Neuron (in vitro differentiated cells): ENCODE results near the gene NFYA.
"Not testable (repeated sequence)": the region's sequence is repeated elsewhere in the genome, so short reads cannot be mapped to it uniquely, and the experiment has no call there.

Experiments
- H2AFZ ChIP-seq: one replicate; pipeline ENCODE4 v1.6.1; 2013; ENCODE audit warnings: low read depth, mild to moderate bottlenecking, inconsistent platforms, low read length, moderate library complexity
- H3K27me3 ChIP-seq: one replicate; pipeline ENCODE4 v1.6.1; 2013; ENCODE audit warnings: low read length; ENCODE audit not compliant: insufficient read depth
- H3K36me3 ChIP-seq: one replicate; pipeline ENCODE4 v1.6.1; 2013; ENCODE audit warnings: low read length; ENCODE audit not compliant: insufficient read depth
- H3K4me1 ChIP-seq: one replicate; pipeline ENCODE4 v1.6.1; 2013; ENCODE audit warnings: low read length; ENCODE audit not compliant: insufficient read depth
- H3K4me3 ChIP-seq: 2 replicates; pipeline ENCODE4 v1.5.1; 2013; ENCODE audit warnings: mild to moderate bottlenecking, low read length, moderate library complexity
- H3K9me3 ChIP-seq: one replicate; pipeline ENCODE4 v1.6.1; 2013; ENCODE audit warnings: low read length

NFYA gene

DNA sequence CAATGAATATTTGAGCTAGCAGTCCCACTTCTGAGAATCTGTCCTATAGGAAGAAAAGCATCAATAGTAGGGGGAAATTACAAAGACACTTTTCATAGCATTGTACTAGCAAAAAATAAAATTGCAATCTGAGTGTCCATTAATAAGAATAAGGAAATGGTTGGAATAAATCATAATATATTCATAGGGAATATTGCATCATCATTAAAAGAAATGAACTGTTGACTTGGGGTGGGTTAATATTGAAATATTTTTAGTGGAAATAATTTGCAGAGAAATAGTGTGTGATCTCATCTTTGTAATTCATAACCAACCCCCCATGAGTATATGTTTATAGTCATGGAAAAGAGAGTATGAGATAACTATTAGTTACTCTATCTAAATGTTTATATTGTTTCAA lies 12.4 kb downstream of the NFYA start:
- no peaks in the 10 kb centered on the region for H3K27me3 ChIP-seq
- no peak overlapping the region for H3K4me3 ChIP-seq
- H3K4me1 ChIP-seq, result no peaks in the 10 kb centered on the region
- no peaks in the 10 kb centered on the region for H3K9me3 ChIP-seq
- peaks cover 54% of the 10 kb centered on the region for H3K36me3 ChIP-seq
- H2AFZ ChIP-seq, result no peak overlapping the region

DNA sequence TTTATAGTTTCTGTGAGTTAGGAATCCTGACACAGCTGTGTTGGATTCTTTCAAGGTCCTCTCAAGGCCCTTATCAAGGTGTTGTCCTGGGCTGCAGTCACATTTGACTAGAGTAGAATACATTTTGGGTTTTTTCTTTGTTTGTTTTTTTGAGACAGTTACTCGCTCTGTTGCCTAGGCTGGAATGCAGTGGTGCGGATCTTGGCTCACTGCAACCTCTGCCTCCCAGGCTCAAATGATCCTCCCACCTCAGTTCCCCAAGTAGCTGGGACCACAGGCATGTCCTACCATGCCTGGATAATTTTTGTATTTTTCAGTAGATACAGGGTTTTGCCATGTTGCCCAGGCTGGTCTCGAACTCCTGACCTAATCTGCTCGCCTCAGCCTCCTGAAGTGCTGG lies 15.7 kb downstream of the NFYA start:
- Histone ChIP-seq H3K27me3 (no peaks in the 10 kb centered on the region), H2AFZ (no peak overlapping the region), H3K9me3 (no peaks in the 10 kb centered on the region), H3K4me3 (no peak overlapping the region), H3K4me1 (no peaks in the 10 kb centered on the region), H3K36me3 (peaks cover 75% of the 10 kb centered on the region)

DNA sequence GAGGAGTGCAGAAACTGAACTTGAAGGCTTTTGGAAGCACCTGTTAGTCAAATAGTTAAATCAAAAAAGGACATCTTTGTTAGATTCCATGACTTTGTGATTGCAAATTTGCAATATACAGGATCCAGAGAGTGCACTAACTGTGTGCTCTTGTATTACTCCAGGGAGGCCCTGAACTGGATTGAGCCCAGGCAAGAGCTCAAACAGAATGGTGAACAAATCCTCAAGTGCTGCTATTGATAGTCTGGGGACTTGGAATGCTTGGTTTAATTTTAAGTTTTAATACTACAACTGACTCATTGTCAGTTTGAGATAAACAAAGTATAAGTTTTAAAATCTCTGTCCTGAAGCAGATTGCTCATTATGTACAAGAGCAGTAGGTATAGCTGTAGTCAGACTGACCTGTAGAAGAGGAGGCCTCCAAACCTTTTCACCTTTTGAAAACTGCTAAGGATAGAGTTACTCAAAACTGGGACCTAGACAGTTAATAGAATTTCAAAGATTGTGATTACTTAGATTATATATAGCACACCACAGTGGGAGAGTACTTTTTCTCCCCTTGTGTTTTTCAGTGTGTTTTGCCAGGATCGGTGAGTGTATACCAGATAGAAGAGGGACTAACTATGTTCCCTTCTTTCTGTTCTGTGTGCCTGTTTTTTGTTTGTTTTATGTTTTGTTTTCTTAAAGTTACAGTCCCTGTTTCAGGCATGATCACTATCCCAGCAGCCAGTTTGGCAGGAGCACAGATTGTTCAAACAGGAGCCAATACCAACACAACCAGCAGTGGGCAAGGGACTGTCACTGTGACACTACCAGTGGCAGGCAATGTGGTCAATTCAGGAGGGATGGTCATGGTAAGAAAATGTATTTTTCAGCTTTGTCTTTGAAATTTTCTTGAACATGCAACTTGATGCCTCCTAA lies 18.3 kb downstream of the NFYA start:
- no peak overlapping the region for H2AFZ ChIP-seq
- no peaks in the 10 kb centered on the region for H3K27me3 ChIP-seq
- H3K4me1 ChIP-seq, result no peaks in the 10 kb centered on the region
- no peaks in the 10 kb centered on the region for H3K9me3 ChIP-seq
- no peak overlapping the region for H3K4me3 ChIP-seq
- H3K36me3 ChIP-seq, result peaks cover 80% of the 10 kb centered on the region

DNA sequence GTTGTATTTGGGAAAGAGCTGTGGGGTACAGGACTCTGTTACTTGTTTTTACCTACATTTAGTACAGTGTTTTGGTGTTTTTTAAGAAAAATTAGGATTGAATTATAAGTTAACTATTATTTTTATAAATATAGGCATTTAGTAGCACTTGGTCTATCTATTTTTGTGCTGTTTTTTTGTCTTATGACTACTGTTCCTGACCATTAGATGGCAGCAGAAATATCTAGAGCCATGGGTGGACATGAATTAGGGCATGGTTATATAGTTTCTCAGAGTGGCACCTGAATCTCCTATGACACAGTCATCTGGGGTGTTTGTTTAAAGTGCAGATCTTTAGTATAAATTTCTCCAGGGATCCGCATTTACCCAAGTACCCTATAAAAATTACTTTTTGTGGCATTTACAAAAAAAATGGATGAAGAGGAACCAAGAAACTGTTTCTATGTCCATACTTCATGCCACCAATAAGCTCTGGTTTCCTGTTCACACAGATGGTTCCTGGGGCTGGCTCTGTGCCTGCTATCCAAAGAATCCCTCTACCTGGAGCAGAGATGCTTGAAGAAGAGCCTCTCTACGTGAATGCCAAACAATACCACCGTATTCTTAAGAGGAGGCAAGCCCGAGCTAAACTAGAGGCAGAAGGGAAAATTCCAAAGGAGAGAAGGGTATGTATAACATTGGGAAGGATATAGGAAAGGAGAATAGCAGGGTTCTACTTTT lies 19.8 kb downstream of the NFYA start:
- no peak overlapping the region for H3K4me3 ChIP-seq
- peaks cover 83% of the 10 kb centered on the region for H3K36me3 ChIP-seq
- no peak overlapping the region for H2AFZ ChIP-seq
- no peaks in the 10 kb centered on the region for H3K4me1 ChIP-seq
- H3K27me3 ChIP-seq, result no peaks in the 10 kb centered on the region
- no peaks in the 10 kb centered on the region for H3K9me3 ChIP-seq

DNA sequence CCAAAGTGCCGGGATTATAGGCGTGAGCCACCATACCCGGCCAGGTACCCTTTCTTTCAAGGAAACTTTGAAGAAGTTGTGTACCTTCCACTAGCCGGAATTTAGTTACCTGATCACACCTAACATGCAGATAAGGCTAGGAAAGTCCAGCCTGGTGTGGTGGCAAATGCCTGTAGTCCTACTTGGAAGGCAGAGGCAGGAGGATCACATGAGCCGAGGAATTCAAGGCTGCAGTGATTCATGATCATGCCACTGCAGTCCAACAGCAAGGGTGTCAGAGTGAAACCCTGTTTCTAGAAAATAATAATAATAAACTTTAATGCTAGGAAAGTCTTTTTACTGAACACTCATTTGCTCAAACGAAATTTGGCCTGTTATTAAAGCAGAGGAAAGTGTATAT lies 21.0 kb downstream of the NFYA start:
- no peaks in the 10 kb centered on the region for H3K9me3 ChIP-seq
- peaks cover 90% of the 10 kb centered on the region for H3K36me3 ChIP-seq
- H3K27me3 ChIP-seq, result no peaks in the 10 kb centered on the region
- H3K4me3 ChIP-seq, result no peak overlapping the region
- no peak overlapping the region for H2AFZ ChIP-seq
- H3K4me1 ChIP-seq, result no peaks in the 10 kb centered on the region

DNA sequence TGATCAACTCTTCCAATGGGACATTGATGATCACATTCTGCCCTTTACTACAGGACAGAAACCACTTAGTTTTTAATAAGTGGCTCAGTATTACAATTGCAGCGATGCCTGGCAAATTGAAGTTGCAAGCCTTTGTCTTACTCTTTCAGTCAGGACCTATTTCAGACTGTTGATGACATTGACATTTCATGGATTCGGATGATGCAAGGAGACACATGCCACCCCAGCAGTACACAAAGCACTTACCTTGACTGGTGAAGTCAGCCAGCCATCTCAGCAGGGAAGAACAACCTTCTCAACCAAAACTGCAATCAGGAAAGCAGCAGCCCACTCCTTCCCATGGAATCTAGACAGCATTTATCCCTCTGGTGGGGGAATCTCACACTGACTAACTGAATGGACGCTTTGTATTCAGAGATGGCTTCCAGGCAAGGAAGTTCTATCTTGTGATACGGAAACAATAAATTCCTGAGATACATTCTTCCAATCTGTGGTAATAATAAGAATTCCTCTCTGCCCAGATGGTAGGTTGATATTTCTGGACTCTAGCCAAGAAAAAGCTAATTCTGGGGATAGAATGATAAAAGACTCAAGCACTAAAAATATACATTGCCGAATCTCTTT lies 24.8 kb downstream of the NFYA start:
- Histone ChIP-seq H3K4me1 (no peaks in the 10 kb centered on the region), H3K27me3 (no peaks in the 10 kb centered on the region), H2AFZ (no peak overlapping the region), H3K9me3 (no peaks in the 10 kb centered on the region), H3K4me3 (no peak overlapping the region), H3K36me3 (peaks cover 74% of the 10 kb centered on the region)

DNA sequence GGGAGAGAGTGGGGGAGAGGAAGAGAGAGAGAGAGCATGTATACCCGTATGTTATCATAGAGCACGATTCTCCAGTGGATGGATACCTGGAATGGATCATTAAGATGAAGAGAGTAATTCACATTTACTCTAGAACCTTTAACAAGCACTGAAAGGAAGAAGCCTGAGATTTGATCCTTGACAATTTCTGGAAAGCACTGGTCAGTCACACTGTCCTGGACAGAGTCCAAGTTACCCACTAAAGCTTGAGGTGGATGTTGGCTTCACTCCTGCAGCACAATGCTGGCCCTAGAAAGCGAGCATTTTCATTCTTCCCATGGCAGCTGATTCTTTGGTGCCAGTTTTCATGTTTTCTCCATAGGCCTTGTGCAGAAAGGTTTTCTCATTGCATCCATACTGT lies 25.6 kb downstream of the NFYA start:
- H3K27me3 ChIP-seq, result no peaks in the 10 kb centered on the region
- H3K4me1 ChIP-seq, result no peaks in the 10 kb centered on the region
- no peak overlapping the region for H2AFZ ChIP-seq
- peaks cover 67% of the 10 kb centered on the region for H3K36me3 ChIP-seq
- no peak overlapping the region for H3K4me3 ChIP-seq
- no peaks in the 10 kb centered on the region for H3K9me3 ChIP-seq

DNA sequence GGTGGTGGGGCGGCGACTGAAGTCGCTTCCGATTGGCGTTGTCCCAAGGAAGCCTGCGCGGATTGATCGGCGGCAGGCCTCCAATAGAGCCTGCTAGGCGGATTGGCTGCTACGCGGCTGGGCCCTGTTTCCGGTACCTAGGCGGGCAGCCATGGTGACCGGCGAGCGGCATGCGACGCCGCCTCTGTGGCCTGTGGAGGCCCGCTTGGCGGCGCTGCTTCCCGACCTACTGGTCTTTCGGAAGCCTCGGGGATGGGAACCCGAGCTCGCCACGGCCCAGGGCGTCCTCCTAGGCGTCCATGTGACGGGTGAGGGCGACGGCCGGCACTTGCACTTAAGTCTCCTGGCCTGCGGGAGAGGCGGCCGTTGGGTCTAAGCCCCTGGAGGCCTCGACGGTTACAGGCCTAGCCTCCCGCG lies 28.1 kb downstream of the NFYA start:
- Histone ChIP-seq H3K36me3 (peaks cover 41% of the 10 kb centered on the region), H3K4me3 (no peak overlapping the region), H3K9me3 (no peaks in the 10 kb centered on the region), H2AFZ (no peak overlapping the region), H3K4me1 (no peaks in the 10 kb centered on the region), H3K27me3 (no peaks in the 10 kb centered on the region)

DNA sequence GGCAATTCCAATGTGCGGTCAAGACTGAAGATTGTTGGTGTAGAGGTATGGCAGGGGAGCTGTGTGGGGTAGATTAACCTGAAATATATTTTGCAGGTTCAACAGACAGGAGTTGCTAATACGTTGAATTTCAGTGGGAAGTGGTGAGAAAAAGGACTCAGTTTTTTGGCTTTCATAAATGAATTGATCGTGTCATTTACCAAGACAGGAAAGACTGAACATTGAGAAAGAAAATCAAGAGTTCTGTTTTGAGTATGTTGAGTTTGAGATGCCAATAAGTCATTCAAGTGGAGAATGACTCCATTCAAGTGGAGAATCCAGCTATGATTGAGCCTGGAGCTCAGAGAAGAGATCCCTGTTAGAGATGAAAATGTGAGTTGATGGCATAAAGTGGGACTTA lies 31.1 kb downstream of the NFYA start:
- H3K27me3 ChIP-seq, result no peaks in the 10 kb centered on the region
- H3K4me1 ChIP-seq, result no peaks in the 10 kb centered on the region
- no peak overlapping the region for H2AFZ ChIP-seq
- H3K9me3 ChIP-seq, result no peaks in the 10 kb centered on the region
- H3K36me3 ChIP-seq, result peaks cover 12% of the 10 kb centered on the region
- no peak overlapping the region for H3K4me3 ChIP-seq

DNA sequence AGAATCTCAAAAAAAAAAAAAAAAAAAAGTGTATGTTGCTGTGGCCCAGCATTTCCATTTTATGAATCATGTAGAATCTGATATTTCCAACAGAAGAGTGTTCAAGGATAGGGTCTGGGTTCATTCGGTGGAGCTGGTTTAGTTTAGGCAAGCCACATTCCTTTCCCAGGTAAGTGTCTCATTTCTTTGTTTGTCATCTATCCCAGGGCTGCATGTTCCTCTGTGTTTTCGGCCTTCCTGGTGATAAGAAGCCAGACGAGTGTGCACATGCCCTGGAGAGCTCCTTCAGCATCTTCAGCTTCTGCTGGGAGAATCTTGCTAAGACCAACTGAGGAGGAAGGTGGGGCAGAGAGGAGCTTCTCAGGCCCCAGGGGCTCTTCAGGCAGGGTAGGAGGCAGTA lies 38.2 kb downstream of the NFYA start:
- no peak overlapping the region for H2AFZ ChIP-seq
- no peaks in the 10 kb centered on the region for H3K4me1 ChIP-seq
- H3K36me3 ChIP-seq, result no peaks in the 10 kb centered on the region
- H3K27me3 ChIP-seq, result no peaks in the 10 kb centered on the region
- H3K9me3 ChIP-seq, result no peaks in the 10 kb centered on the region
- H3K4me3 ChIP-seq, result no peak overlapping the region

DNA sequence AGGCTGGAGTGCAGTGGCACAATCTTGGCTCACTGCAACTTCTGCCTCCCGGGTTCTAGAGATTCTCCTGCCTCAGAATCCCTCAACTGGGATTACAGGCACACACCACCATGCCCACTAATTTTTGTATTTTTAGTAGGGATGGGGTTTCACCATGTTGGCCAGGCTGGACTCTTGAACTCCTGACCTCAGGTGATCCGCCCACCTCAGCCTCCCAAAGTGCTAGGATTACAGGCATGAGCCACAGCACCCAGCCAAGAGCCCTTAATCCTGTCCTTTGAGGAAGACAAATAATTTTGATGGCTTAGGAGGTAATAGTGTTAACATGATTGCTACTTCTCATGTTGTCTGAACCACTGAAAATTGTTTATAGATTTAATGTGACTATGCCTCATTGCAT lies 42.3 kb downstream of the NFYA start:
- not testable (repeated sequence) for H3K36me3 ChIP-seq, H3K27me3 ChIP-seq, H2AFZ ChIP-seq, H3K4me3 ChIP-seq, H3K4me1 ChIP-seq, H3K9me3 ChIP-seq

DNA sequence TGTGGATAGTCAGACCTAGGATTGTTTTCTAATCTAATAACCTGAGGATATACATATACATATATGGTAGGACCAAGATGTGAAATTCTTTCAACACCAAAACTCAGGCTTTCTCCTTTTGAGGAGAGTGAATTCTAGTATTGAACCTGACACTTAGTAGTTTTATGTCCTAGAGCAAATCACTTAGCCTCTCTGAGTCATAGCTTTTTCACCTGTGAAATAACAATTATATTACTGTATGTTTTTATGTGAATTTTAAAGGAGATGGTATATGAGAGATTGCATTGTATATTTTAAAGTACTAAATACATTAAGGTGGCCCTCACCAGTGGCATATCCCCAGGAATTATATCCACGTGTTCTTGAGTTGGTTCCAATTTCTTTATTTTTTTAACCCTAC lies 46.7 kb downstream of the NFYA start:
- Histone ChIP-seq H3K9me3 (no peaks in the 10 kb centered on the region), H2AFZ (no peak overlapping the region), H3K36me3 (no peaks in the 10 kb centered on the region), H3K4me1 (peaks cover 7% of the 10 kb centered on the region), H3K27me3 (no peaks in the 10 kb centered on the region), H3K4me3 (no peak overlapping the region)

DNA sequence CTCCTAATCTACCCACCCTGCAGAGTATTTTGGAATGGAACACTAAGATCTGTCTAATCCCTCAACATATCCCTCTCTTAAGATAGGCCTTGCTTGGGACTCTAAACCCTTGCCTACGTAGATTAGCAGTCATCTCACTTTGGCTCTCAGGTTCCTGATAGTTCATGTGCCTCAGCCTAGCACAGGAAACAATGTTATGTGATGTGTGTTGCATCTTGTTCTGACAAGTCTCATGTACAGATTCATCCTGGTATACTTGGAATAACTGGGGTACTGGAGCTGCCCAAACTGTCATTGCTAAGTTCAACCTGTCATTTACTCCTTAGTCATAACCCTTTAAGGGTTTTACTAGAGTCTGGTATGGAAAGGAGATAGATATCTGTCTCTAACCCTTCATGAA lies 47.3 kb downstream of the NFYA start:
- no peaks in the 10 kb centered on the region for H3K36me3 ChIP-seq
- H3K4me1 ChIP-seq, result peaks cover 7% of the 10 kb centered on the region
- H3K9me3 ChIP-seq, result no peaks in the 10 kb centered on the region
- no peak overlapping the region for H2AFZ ChIP-seq
- no peak overlapping the region for H3K4me3 ChIP-seq
- no peaks in the 10 kb centered on the region for H3K27me3 ChIP-seq
